Femur (tissue), 1 donor: Measurements from ENCODE around the gene PTGR3.
A peak's percentile ranks its signal among the peaks of the same experiment; 100 is the strongest.

Source experiments
- DNase-seq: peaks from one replicate; pipeline ENCODE4 v3.0.0-alpha.2; 2017

PTGR3 gene

GRCh38 chr18:75209129-75209950, at the start of gene PTGR3:
PTGR3 (minus strand) TSS chr18:75209139; CDS start chr18:75209058, 81 bp downstream.
- DNase-seq = peak; percentile 92

GRCh38 chr18:75257605-75258004, 48.7 kb upstream of the PTGR3 start:
- no peak for DNase-seq

DNA sequence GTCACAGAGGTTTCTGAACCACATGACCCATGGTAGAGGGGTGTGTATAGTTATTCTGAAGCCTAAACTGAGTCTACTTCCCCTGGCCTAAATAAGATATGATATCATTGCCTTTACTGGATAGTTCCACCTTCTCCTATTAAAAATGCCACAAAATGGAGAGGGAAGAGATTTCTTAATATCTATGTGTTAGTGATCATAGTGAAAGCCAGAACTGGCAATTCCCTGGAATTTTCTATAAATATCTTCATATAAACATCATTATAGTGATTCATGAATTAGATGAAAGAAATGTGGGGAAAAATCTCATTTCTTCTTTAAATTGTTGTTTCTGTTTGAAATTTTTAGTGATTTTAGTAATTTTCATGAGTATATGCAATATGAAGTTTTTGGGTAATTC, 47.4 kb upstream of the PTGR3 start:
- DNase-seq = no peak

GRCh38 chr18:75255094-75255493, 46.2 kb upstream of the PTGR3 start:
- no peak for DNase-seq

DNA sequence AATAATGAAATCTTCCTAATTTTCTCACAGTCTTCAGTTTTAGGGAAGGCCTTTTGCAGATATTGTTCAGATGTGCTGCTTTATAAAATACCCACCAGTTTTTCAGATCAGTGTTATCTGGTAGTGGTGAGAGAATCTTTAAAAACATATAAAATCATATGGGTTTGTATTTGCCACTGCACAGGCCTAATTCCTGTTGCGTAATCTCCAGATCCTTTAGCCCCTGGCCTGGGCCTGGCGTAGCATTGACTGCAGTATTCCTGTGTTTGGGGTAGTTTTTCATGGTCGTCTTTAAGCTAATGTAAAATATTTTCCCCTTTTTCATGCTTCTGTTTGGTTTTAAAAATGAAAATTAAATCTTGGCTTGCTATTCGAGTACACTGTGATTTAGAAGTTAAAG, 44.8 kb upstream of the PTGR3 start:
- DNase-seq = no peak

GRCh38 chr18:75253043-75253442, 44.1 kb upstream of the PTGR3 start:
- no peak for DNase-seq

- no peak for DNase-seq
Measured at GRCh38 chr18:75252136-75252535, 43.2 kb upstream of the PTGR3 start.

DNA sequence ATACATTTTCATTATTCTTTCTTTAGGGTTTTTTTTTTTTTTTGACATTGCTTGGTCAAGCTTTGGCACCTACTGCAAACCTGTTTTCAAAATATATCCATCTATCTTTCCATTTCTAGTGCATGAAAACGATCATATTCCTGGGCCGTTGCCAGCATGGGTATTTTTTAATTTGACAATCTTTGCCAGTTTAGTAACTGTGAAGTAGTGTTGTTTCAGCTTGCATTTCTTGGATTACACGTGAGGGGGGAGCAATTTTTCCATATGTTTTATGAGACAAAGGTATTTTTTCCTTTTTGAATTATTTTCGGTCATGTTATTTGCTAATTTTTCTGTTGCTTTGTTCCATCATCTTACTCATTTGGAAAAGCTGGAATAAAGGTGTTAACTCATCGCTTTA, 42.5 kb upstream of the PTGR3 start:
- DNase-seq = no peak

- DNase-seq = no peak
Measured at GRCh38 chr18:75250471-75250821, 41.5 kb upstream of the PTGR3 start.

GRCh38 chr18:75249672-75250470, 40.9 kb upstream of the PTGR3 start:
- DNase-seq = no peak

DNA sequence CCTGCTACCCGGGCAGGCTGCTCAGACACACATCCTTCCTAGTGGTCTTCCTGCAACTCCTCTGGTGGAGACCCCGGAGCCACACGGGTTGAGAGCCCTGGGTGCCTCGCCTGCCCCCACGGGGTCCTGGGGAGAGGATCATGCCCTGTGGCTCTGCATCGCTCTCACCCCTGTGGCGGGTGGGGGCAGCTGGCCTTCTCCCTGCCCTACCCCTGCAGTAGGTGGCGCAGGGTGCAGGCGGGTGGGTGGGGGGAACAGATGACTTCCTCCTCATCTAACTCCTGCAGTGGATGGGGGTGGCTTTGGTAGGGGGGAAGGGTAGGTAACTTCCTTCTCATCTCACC, 40.2 kb upstream of the PTGR3 start:
- DNase-seq = no peak

GRCh38 chr18:75248426-75249174, 39.7 kb upstream of the PTGR3 start:
- no peak for DNase-seq

DNA sequence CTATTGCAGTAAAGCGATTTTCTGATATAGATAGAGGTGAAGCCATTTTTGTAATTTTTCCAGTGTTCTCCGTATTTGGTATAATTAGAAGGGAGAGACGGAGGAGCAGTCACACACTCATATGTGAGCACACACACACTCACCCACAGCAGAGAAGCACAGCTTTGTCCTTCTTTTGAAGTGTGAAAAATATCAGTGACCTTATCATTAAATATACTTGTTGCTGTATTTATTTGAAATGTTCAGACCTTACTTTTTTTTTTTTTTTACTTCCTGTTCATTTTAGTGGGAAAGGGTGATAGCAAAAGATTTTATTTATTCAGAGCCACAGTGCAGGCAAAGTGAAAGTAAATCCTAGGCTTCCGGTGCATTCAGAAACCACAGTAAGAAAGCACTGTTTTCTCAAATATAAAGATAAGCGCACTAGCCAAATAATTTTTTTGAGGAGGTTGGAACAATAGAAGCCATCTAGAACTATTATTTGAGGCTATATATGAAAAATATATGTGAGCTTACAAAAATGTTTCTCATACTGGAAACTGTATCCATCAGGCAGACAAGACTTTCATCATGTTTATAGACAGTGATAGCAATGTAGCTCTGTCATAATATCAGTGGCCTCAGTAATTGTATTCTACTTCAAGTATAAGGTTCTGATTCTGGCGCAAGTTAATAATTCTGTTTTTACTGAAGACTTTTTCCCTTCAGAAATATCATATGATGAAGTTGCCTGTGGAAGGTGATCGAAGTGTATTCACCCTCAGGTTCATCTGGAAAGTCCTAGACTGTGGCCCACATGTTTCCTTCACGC, 38.9 kb upstream of the PTGR3 start:
- no peak for DNase-seq

GRCh38 chr18:75246721-75247610, 38.0 kb upstream of the PTGR3 start:
- DNase-seq = no peak

DNA sequence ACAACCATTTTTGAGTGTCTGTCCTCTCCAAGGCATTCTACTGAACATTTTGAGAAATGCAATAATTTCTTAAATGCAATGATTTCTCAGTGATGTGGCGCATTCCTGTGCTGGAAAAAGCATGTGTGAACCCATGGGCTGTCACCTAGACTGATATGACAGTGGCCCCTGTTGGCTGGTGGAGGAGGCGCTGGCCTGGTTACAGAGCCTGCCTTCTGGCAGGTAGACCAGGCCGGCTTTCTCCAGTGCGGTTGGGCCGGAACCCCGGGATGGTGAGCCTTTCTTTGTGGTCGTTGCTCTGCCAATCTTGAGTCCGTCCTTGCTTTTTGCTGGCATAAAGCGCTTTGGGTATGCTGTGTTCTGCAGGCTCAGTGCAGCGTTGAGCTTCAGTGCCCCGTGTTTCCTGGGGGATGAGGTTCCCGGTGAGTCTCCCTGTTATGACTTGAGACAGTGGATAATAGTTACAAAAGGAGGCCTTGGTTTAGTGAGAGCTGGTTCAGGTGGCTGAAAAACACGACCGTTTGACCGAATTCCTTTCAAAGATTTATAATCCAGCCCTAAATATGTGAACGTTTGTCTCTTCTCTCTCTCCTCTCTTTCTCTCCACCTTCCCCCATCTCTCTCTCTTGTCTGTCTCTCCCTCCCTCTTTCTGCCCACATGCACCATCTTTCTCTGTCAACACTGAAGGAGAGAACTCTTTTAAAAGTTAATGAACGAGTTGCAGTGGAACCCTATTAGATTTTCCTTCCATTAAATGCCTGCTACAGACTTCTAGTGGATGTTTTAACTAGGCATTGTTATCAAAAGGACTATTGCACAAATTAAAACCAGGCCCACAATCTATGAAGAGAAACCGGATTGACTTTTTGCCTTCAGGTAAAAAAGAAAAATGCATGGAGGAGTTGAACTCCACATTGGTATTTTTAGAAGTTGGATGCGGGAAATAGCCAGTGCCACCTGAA, 35.7 kb upstream of the PTGR3 start:
- no peak for DNase-seq

DNA sequence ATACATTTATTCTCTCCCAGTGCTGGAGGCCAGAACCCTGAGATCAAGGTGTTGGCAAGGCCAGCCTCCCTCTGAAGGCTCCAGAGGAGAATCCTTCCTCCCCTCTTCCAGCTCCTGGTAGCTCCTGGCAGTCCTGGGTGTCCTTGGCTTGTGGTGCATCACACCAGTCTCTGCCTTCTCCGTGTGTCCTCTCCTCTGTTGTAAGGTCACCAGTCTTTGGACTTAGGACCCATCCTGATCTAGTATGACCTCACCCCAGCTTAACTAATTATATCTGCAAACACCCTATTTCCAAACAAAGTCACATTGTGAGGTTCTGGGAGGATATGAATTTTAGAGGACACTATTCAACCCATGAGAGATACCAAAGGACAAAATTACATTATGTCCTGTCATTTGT, 32.8 kb upstream of the PTGR3 start:
- DNase-seq = no peak

GRCh38 chr18:75240433-75240832, 31.5 kb upstream of the PTGR3 start:
- no peak for DNase-seq

DNA sequence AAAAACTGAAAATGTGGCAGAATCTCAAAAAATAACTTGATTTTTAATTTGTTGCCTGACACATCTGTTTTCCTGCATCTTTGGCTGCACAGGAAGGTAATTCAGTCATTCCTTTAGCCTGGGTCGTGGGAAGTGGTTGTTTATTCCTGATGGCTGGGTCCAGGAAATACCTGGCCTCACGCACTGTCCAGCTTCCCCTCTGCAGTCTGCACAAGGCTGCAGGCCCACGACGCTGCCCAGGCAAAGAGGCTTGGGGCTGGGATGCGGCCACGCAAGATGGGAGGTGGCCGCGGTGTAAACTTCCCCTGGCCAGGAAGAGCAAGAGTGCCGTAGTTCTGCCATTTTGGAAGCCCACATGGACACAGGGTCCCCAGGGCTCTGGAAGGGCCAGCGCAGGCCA, 29.8 kb upstream of the PTGR3 start:
- DNase-seq = no peak

GRCh38 chr18:75238100-75238499, 29.2 kb upstream of the PTGR3 start:
- no peak for DNase-seq

DNA sequence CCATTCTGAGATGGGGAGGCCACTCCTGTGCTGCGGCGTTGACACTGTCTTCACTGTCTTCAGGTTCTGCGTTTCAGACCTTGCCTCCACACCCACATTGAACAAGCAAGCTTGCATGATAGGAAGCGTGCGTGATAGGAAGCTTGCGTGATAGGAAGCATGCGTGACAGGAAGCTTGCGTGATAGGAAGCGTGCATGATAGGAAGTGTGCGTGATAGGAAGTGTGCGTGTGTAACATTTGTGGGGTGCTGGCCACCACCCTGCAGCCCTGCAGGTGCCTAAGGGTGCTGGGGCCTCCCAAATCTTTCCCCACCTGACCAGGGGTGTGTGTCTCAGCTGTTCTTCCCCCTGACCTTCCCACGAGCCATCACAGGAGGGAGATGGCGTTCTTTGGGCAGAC, 27.0 kb upstream of the PTGR3 start:
- no peak for DNase-seq

DNA sequence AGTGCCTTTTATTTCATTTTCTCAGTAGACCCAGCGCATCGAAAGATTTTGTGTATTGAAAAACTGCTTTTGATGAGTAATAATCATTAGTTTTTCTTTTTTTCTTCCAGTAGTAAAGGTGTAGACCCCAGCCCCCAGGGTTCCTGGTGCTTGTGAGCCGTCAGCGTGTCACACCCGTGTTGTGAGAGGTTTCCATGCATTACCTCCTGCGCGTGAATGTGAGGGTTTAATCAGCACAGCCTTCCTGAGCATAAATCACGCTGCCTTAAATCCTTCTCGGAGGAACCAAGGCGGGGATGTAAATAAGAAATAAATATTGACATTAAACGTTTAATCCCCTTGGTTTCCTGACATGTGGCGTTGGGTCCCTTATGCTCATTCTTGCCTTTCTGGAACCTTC, 26.0 kb upstream of the PTGR3 start:
- DNase-seq = no peak
